Sigmoid colon (tissue), 7 donors: ENCODE results near the gene ANO6. TPM values are rescaled to one million over a fixed set of nuclear protein-coding genes. Genes with fewer than 3 reads are reported as not detected.
"Not testable (repeated sequence)": the region's sequence is repeated elsewhere in the genome, so short reads cannot be mapped to it uniquely, and the experiment has no call there.

Source experiments
- DNase-seq: peaks from one replicate; pipeline ENCODE4 v3.0.0-alpha.2; 2019
- H3K27ac ChIP-seq, 4 donors: fragments of 200-600 bp; sonication (generic); one replicate each; pipeline ENCODE4 v1.5.1; 2016 to 2019; ENCODE audit warnings: mild to moderate bottlenecking in 1 of 4
- H3K27me3 ChIP-seq, 3 donors: fragments of 200-600 bp; sonication (generic); one replicate each; pipeline ENCODE4 v1.5.1; 2019; ENCODE audit warnings: mild to moderate bottlenecking in 1 of 3
- H3K36me3 ChIP-seq, 4 donors: fragments of 200-600 bp; sonication (generic); one replicate each; pipeline ENCODE4 v1.5.1; 2016 to 2019
- H3K4me1 ChIP-seq, 4 donors: fragments of 200-600 bp; sonication (generic); one replicate each; pipeline ENCODE4 v1.5.1; 2017 to 2019
- H3K4me3 ChIP-seq, 4 donors: fragments of 200-600 bp; sonication (generic); one replicate each; pipeline ENCODE4 v1.5.1; 2017 to 2019; ENCODE audit warnings: mild to moderate bottlenecking in 2 of 4, moderate library complexity in 1 of 4
- H3K9me3 ChIP-seq, 4 donors: fragments of 200-600 bp in 3 of 4; sonication (generic) in 3 of 4; one replicate each; pipeline versions ENCODE4 v1.5.1 to v1.6.1; 2013 to 2019
- CTCF ChIP-seq, 4 experiments: fragments of 450-650 bp in 3 of 4; fragments of 200-600 bp in 1 of 4; IDR thresholded peaks; one replicate each; pipeline ENCODE4 v1.5.1; 2016 to 2019; ENCODE audit warnings: antibody characterized with exemption in 4 of 4, mild to moderate bottlenecking in 3 of 4, moderate library complexity in 2 of 4
- EP300 ChIP-seq, 4 donors: sonication (generic); formaldehyde crosslinking; IDR thresholded peaks; one replicate each; pipeline ENCODE4 v1.6.1; 2017; ENCODE audit warnings: antibody characterized with exemption in 4 of 4
- POLR2A ChIP-seq, 2 donors: fragments of 450-650 bp; IDR thresholded peaks; one replicate each; pipeline ENCODE4 v1.6.1; 2016; ENCODE audit warnings: antibody characterized with exemption in 2 of 2, mild to moderate bottlenecking in 2 of 2, moderate library complexity in 2 of 2
- POLR2AphosphoS5 ChIP-seq, 4 donors: sonication (generic); formaldehyde crosslinking; IDR thresholded peaks; one replicate each; pipeline ENCODE4 v1.6.1; 2017; ENCODE audit warnings: antibody characterized with exemption in 4 of 4
- WGBS, 2 donors: extraction: QIAGEN DNeasy Blood & Tissue Kit; methylation state at CpG; one replicate each; pipeline ENCODE4 v1.1.7; 2013; 5-methylcytosine and 5-hydroxymethylcytosine counted together
- intact Hi-C: fragments of 100-400 bp; cut with DNase I; formaldehyde crosslinking; loops from one replicate; pipeline ENCODE4 v1.15.1; 2023
- polyA plus RNA-seq, 3 donors: library from polyadenylated mRNA; stranded (reverse); fragments of 200-250 nt; gene quantifications; one replicate each; pipeline ENCODE4 v1.2.3, GENCODE V29; 2013
- total RNA-seq, 4 donors: library from RNA; depleted of rRNA; stranded (reverse); fragments of >200 nt; gene quantifications; one replicate each; pipeline ENCODE4 v1.1.0, GENCODE V29; 2016
- donor health status: healthy with polysubstance abuse.
- donor health status: Bipolar disorder and iron deficiency.
- donor health status: healthy.

ANO6 gene
- total and polyA plus RNA-seq, 7 donors, result 1.2 to 107 (median 98.5) TPM

GRCh38 chr12:45232146-45232755 is 16.4 kb downstream of the ANO6 start:
- no peak for DNase-seq
- no peak for TF ChIP-seq CTCF (IDR thresholded peaks at IDR 0.05)
- no peak for TF ChIP-seq POLR2A (IDR thresholded peaks at IDR 0.05)
- TF ChIP-seq POLR2AphosphoS5 (IDR thresholded peaks at IDR 0.05), result no peak
- no peak for TF ChIP-seq EP300 (IDR thresholded peaks at IDR 0.05)
- Histone ChIP-seq H3K27ac (peak overlapping the region; percentile 85 to 89 (median 87)), H3K4me1 (peaks cover 0 to 71% (median 65%) of the 10 kb centered on the region in 4 donors), H3K36me3 (no peaks in the 10 kb centered on the region), H3K4me3 (no peak overlapping the region), H3K9me3 (no peaks in the 10 kb centered on the region), H3K27me3 (no peaks in the 10 kb centered on the region)
- intact Hi-C loops, result loop anchor here (5.0 kb wide), 2 partner anchors 75 to 495 kb away; partner anchors contain the start of gene ARID2
- 92 to 93% methylated on average over 3 of the region's 3 CpGs for WGBS, 2 donors

GRCh38 chr12:45232756-45233372 is 17.0 kb downstream of the ANO6 start:
- H3K4me1 ChIP-seq, result peaks cover 0 to 65% (median 59%) of the 10 kb centered on the region in 4 donors
- peak; percentile 73 for DNase-seq
- H3K36me3 ChIP-seq, result no peaks in the 10 kb centered on the region
- no peaks in the 10 kb centered on the region for H3K27me3 ChIP-seq
- H3K4me3 ChIP-seq, result no peak overlapping the region
- intact Hi-C loops, result loop anchor here (5.0 kb wide), 2 partner anchors 74 to 494 kb away; partner anchors contain the start of gene ARID2
- TF ChIP-seq CTCF (IDR thresholded peaks at IDR 0.05) (no peak), EP300 (IDR thresholded peaks at IDR 0.05) (peak in 1 of 4 donors; percentile 23), POLR2AphosphoS5 (IDR thresholded peaks at IDR 0.05) (peak in 3 of 4 donors; percentile 45 to 73 (median 69))
- no peaks in the 10 kb centered on the region for H3K9me3 ChIP-seq
- WGBS, 2 donors, result 72 to 79% methylated on average over 6 of the region's 6 CpGs
- H3K27ac ChIP-seq, result peak overlapping the region; percentile 85 to 89 (median 87)

GRCh38 chr12:45234139-45234865 is 18.4 kb downstream of the ANO6 start:
- Histone ChIP-seq H3K27ac (peak overlapping the region; percentile 85 to 89 (median 87)), H3K27me3 (no peaks in the 10 kb centered on the region), H3K36me3 (no peaks in the 10 kb centered on the region), H3K4me1 (peaks cover 0 to 59% (median 56%) of the 10 kb centered on the region in 4 donors), H3K9me3 (no peaks in the 10 kb centered on the region), H3K4me3 (no peak overlapping the region)
- peak; percentile 71 for DNase-seq
- TF ChIP-seq POLR2AphosphoS5 (IDR thresholded peaks at IDR 0.05) (peak; percentile 40 to 87 (median 82)), EP300 (IDR thresholded peaks at IDR 0.05) (peak; percentile 2 to 83 (median 57)), POLR2A (IDR thresholded peaks at IDR 0.05) (no peak), CTCF (IDR thresholded peaks at IDR 0.05) (no peak)
- 57 to 63% methylated on average over 4 of the region's 4 CpGs for WGBS, 2 donors
- intact Hi-C loops, result loop anchor here (5.0 kb wide), 2 partner anchors 73 to 493 kb away; partner anchors contain the start of gene ARID2

- H3K4me1 ChIP-seq, result peaks cover 0 to 63% (median 60%) of the 10 kb centered on the region in 4 donors
- no peaks in the 10 kb centered on the region for H3K9me3 ChIP-seq
- WGBS, 2 donors, result 79 to 86% methylated on average over 4 of the region's 4 CpGs
- DNase-seq, result peak; percentile 68
- no peaks in the 10 kb centered on the region for H3K27me3 ChIP-seq
- intact Hi-C loops, result loop anchor here (5.0 kb wide), 1 partner anchor 57 kb away; no protein-coding TSS in a partner anchor
- TF ChIP-seq CTCF (IDR thresholded peaks at IDR 0.05) (no peak), EP300 (IDR thresholded peaks at IDR 0.05) (peak in 1 of 4 donors; percentile 4), POLR2A (IDR thresholded peaks at IDR 0.05) (no peak), POLR2AphosphoS5 (IDR thresholded peaks at IDR 0.05) (peak in 1 of 4 donors; percentile 14)
- H3K27ac ChIP-seq, result peak overlapping the region; percentile 85 to 89 (median 87)
- no peaks in the 10 kb centered on the region for H3K36me3 ChIP-seq
- H3K4me3 ChIP-seq, result no peak overlapping the region
Observed at GRCh38 chr12:45235087-45236025, 19.5 kb downstream of the ANO6 start.

GRCh38 chr12:45236383-45236782 is 20.5 kb downstream of the ANO6 start:
- H3K4me3 ChIP-seq, DNase-seq, H3K9me3 ChIP-seq, H3K36me3 ChIP-seq, H3K27me3 ChIP-seq: not testable (repeated sequence)
- WGBS, 2 donors, result 62 to 84% methylated on average over 2 of the region's 2 CpGs
- intact Hi-C loops, result loop anchor here (5.0 kb wide), 1 partner anchor 56 kb away; no protein-coding TSS in a partner anchor
- peaks cover 0 to 56% (median 52%) of the 10 kb centered on the region in 4 donors for H3K4me1 ChIP-seq
- H3K27ac ChIP-seq, result peak overlapping the region; percentile 85 to 89 (median 87)
